SK-N-SH (cell line): ENCODE results near the gene COPS7A.

Experiments
- CHD2 ChIP-seq: fragments of 150-350 bp; IDR thresholded peaks from 2 replicates; pipeline ENCODE4 v1.6.1; 2018; ENCODE audit warnings: low read length; ENCODE audit not compliant: partially characterized antibody
- EP300 ChIP-seq, 2 experiments: IDR thresholded peaks; 2 replicates each; pipeline versions ENCODE4 v1.4.0 to v1.6.1; 2012; ENCODE audit warnings: borderline replicate concordance in 1 of 2, low read depth in 1 of 2, low read length in 1 of 2
- EZH2phosphoT487 ChIP-seq: fragments of 200-600 bp; sonication (generic); IDR thresholded peaks from 2 replicates; pipeline ENCODE4 v1.6.1; 2017; ENCODE audit warnings: low read depth, mixed run types, mild to moderate bottlenecking, antibody characterized with exemption, moderate library complexity, borderline replicate concordance
- GABPA ChIP-seq: IDR thresholded peaks from 2 replicates; pipeline ENCODE4 v1.4.0; 2012; ENCODE audit warnings: low read depth, mild to moderate bottlenecking
- MEF2A ChIP-seq: IDR thresholded peaks from 2 replicates; pipeline ENCODE4 v1.4.0; 2012; ENCODE audit warnings: low read depth, borderline replicate concordance
- POLR2AphosphoS5 ChIP-seq: IDR thresholded peaks from 2 replicates; pipeline ENCODE4 v1.6.1; 2012; ENCODE audit warnings: low read depth, low read length
- RAD21 ChIP-seq: IDR thresholded peaks from 2 replicates; pipeline ENCODE4 v1.6.1; 2012; ENCODE audit warnings: mild to moderate bottlenecking, low read length
- RXRA ChIP-seq: IDR thresholded peaks from 2 replicates; pipeline ENCODE4 v1.4.0; 2012; ENCODE audit warnings: low read depth, mild to moderate bottlenecking, borderline replicate concordance
- SMC3 ChIP-seq: IDR thresholded peaks from 2 replicates; pipeline ENCODE4 v1.6.1; 2012; ENCODE audit warnings: low read depth, low read length, improper control_type of control experiment
- TCF12 ChIP-seq: IDR thresholded peaks from 2 replicates; pipeline ENCODE4 v1.4.0; 2012
- TEAD4 ChIP-seq: IDR thresholded peaks from 2 replicates; pipeline ENCODE4 v1.4.0; 2012; ENCODE audit warnings: mild to moderate bottlenecking, borderline replicate concordance; ENCODE audit not compliant: insufficient read depth
- TF ChIP-seq, protein P1 (sequence below): fragments of 200-600 bp; sonication (generic); IDR thresholded peaks from 2 replicates; pipeline ENCODE4 v1.6.1; 2017; ENCODE audit warnings: antibody characterized with exemption, mild to moderate bottlenecking, moderate library complexity
- TF ChIP-seq, protein P2 (sequence below): IDR thresholded peaks from 2 replicates; pipeline ENCODE4 v1.4.0; 2012; ENCODE audit warnings: low read depth, borderline replicate concordance

DNA sequence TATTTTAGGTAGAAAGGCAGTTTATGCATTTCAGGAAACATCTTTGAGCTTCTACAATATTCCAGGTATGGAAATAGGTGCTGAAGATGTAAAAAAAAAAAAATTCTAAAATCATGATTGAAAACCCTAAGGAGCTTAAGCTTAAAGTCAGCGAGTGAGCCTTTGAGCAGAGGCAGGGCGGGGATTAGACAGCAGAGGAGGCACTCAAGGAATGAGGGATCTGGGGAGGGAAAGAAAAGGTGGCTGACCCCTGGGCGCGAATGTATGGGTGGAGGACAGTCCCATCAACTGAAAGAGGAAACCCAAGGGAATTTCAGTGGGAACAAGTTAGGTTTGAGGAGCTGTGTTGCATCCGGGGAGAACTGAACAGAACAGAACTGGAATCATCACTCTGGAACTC, 35.9 kb downstream of the COPS7A start:
- TF ChIP-seq EP300 (IDR thresholded peaks at IDR 0.05; ENCODE audit: borderline replicate concordance in 1 of 2, low read depth in 1 of 2, low read length in 1 of 2): no peak
- TF ChIP-seq SMC3: no peak
- TF ChIP-seq, protein P1, sequence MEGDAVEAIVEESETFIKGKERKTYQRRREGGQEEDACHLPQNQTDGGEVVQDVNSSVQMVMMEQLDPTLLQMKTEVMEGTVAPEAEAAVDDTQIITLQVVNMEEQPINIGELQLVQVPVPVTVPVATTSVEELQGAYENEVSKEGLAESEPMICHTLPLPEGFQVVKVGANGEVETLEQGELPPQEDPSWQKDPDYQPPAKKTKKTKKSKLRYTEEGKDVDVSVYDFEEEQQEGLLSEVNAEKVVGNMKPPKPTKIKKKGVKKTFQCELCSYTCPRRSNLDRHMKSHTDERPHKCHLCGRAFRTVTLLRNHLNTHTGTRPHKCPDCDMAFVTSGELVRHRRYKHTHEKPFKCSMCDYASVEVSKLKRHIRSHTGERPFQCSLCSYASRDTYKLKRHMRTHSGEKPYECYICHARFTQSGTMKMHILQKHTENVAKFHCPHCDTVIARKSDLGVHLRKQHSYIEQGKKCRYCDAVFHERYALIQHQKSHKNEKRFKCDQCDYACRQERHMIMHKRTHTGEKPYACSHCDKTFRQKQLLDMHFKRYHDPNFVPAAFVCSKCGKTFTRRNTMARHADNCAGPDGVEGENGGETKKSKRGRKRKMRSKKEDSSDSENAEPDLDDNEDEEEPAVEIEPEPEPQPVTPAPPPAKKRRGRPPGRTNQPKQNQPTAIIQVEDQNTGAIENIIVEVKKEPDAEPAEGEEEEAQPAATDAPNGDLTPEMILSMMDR: no peak
- TF ChIP-seq TEAD4: no peak
- TF ChIP-seq, protein P2, sequence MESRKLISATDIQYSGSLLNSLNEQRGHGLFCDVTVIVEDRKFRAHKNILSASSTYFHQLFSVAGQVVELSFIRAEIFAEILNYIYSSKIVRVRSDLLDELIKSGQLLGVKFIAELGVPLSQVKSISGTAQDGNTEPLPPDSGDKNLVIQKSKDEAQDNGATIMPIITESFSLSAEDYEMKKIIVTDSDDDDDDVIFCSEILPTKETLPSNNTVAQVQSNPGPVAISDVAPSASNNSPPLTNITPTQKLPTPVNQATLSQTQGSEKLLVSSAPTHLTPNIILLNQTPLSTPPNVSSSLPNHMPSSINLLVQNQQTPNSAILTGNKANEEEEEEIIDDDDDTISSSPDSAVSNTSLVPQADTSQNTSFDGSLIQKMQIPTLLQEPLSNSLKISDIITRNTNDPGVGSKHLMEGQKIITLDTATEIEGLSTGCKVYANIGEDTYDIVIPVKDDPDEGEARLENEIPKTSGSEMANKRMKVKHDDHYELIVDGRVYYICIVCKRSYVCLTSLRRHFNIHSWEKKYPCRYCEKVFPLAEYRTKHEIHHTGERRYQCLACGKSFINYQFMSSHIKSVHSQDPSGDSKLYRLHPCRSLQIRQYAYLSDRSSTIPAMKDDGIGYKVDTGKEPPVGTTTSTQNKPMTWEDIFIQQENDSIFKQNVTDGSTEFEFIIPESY: no peak
- no peak for TF ChIP-seq CHD2
- no peak for TF ChIP-seq EZH2phosphoT487
- no peak for TF ChIP-seq POLR2AphosphoS5
- TF ChIP-seq GABPA: no peak
- TF ChIP-seq MEF2A: no peak
- TF ChIP-seq TCF12: no peak
- no peak for TF ChIP-seq RAD21
- no peak for TF ChIP-seq RXRA
